HepG2 (cell line): ENCODE data around the gene C2CD4A. TPM values are rescaled to one million over a fixed set of nuclear protein-coding genes. Genes with fewer than 3 reads are reported as not detected.

Source experiments
- EEA1 ChIP-seq: sonication (generic); formaldehyde crosslinking; IDR thresholded peaks from 2 replicates; pipeline ENCODE4 v1.5.1; 2020; ENCODE audit warnings: mild to moderate bottlenecking, missing genetic modification reagents, borderline replicate concordance
- FOSL2 ChIP-seq: sonication (generic); formaldehyde crosslinking; IDR thresholded peaks from 2 replicates; pipeline ENCODE4 v1.4.0; 2020; ENCODE audit warnings: missing genetic modification reagents
- HMGXB3 ChIP-seq: sonication (generic); formaldehyde crosslinking; IDR thresholded peaks from 2 replicates; pipeline ENCODE4 v1.4.0; 2020; ENCODE audit warnings: missing genetic modification reagents, borderline replicate concordance
- HNRNPLL ChIP-seq: fragments of 200-400 bp; formaldehyde crosslinking; IDR thresholded peaks from 2 replicates; pipeline ENCODE4 v1.6.1; 2017; ENCODE audit warnings: mild to moderate bottlenecking, low read depth, low read length; ENCODE audit not compliant: poor library complexity, severe bottlenecking
- HOXA9 ChIP-seq: sonication (generic); formaldehyde crosslinking; IDR thresholded peaks from 2 replicates; pipeline ENCODE4 v1.8.1; 2022; ENCODE audit warnings: missing genetic modification reagents, mild to moderate bottlenecking, moderate library complexity, borderline replicate concordance
- KAT7 ChIP-seq: IDR thresholded peaks from 2 replicates; pipeline ENCODE4 v1.6.1; 2018; ENCODE audit warnings: borderline replicate concordance, missing compliant biosample characterization
- MXD3 ChIP-seq: IDR thresholded peaks from 2 replicates; pipeline ENCODE4 v1.6.1; 2016; ENCODE audit warnings: mild to moderate bottlenecking, missing biosample characterization, missing genetic modification reagents
- PHF20 ChIP-seq: sonication (generic); formaldehyde crosslinking; IDR thresholded peaks from 2 replicates; pipeline ENCODE4 v1.5.0; 2020; ENCODE audit warnings: mild to moderate bottlenecking, missing genetic modification reagents
- RERE ChIP-seq: IDR thresholded peaks from 2 replicates; pipeline ENCODE4 v1.6.1; 2016; ENCODE audit warnings: low read depth, missing genetic modification reagents, missing compliant biosample characterization
- RFX1 ChIP-seq: fragments of 450-650 bp; IDR thresholded peaks from 2 replicates; pipeline ENCODE4 v1.6.1; 2017
- SMYD3 ChIP-seq: sonication (generic); formaldehyde crosslinking; IDR thresholded peaks from 2 replicates; pipeline ENCODE4 v1.8.1; 2023; ENCODE audit warnings: mild to moderate bottlenecking, missing genetic modification reagents
- TBX2 ChIP-seq: sonication (generic); formaldehyde crosslinking; IDR thresholded peaks from 2 replicates; pipeline ENCODE4 v1.5.0; 2020; ENCODE audit warnings: missing genetic modification reagents, mild to moderate bottlenecking, borderline replicate concordance
- ZFP90 ChIP-seq: sonication (generic); formaldehyde crosslinking; IDR thresholded peaks from 2 replicates; pipeline ENCODE4 v1.8.0; 2022; ENCODE audit warnings: missing genetic modification reagents, mild to moderate bottlenecking, inconsistent platforms, borderline replicate concordance
- ZNF354B ChIP-seq: sonication (generic); formaldehyde crosslinking; IDR thresholded peaks from 2 replicates; pipeline ENCODE4 v1.8.0; 2022; ENCODE audit warnings: mild to moderate bottlenecking, missing genetic modification reagents
- ZNF430 ChIP-seq: sonication (generic); formaldehyde crosslinking; IDR thresholded peaks from 2 replicates; pipeline ENCODE4 v1.9.0; 2021; ENCODE audit warnings: mild to moderate bottlenecking, missing genetic modification reagents
- ZNF629 ChIP-seq: sonication (generic); formaldehyde crosslinking; conservative IDR thresholded peaks from 2 replicates; pipeline ENCODE4 v1.5.0; 2020; ENCODE audit warnings: missing genetic modification reagents
- polyA plus RNA-seq, 8 experiments: library from polyadenylated mRNA; depleted of rRNA in 3 of 8; stranded (reverse) in 7 of 8; unstranded in 1 of 8; fragments of >200 nt; fragmentation: Illumina TruSeq in 4 of 8; extraction: Trizol in 4 of 8; gene quantifications; 2 replicates each; pipeline versions ENCODE4 v1.2.1 to v1.2.3, GENCODE V29; 2011 to 2016; ENCODE audit warnings: low read depth in 4 of 8, missing spikeins in 1 of 8, mixed read lengths in 1 of 8; ENCODE audit not compliant: insufficient read depth in 1 of 8
- total RNA-seq, 5 experiments: library from RNA; depleted of rRNA; stranded (reverse); fragments of >200 nt; fragmentation: Illumina TruSeq; extraction: Trizol; gene quantifications; 2 replicates each; pipeline ENCODE4 v1.2.3, GENCODE V29; 2016; ENCODE audit warnings: low read depth in 1 of 5

C2CD4A gene
- total and polyA plus RNA-seq, 2 of the 13 experiments (the other 11 are each of a cell fraction or from before 2014, with no cell fraction given) = 0.20 TPM; not detected in 1

- peak; percentile 57; the same call in 1 of the 2 replicates for TF ChIP-seq RERE (CRISPR knock-in tag)
- TF ChIP-seq FOSL2 (CRISPR knock-in tag) = 0 out of 2 replicates have a peak, but pooled peaks have one; percentile 5
- TF ChIP-seq TBX2 (CRISPR knock-in tag) = peak; percentile 79
- TF ChIP-seq HNRNPLL = peak; percentile 81
- TF ChIP-seq HMGXB3 (CRISPR knock-in tag) = 0 out of 2 replicates have a peak, but pooled peaks have one; percentile 25
- peak; percentile 33 for TF ChIP-seq MXD3 (CRISPR knock-in tag)
- TF ChIP-seq PHF20 = peak; percentile 69
- TF ChIP-seq ZNF629 = no peak
- TF ChIP-seq HOXA9 = no peak
- TF ChIP-seq ZNF354B (CRISPR knock-in tag) = no peak
- peak; percentile 83; the same call in 1 of the 2 replicates for TF ChIP-seq ZFP90 (CRISPR knock-in tag)
- TF ChIP-seq ZNF430 = peak; percentile 32; the same call in 1 of the 2 replicates
- no peak for TF ChIP-seq EEA1
- no peak for TF ChIP-seq SMYD3 (CRISPR knock-in tag)
- TF ChIP-seq KAT7 = peak; percentile 65; the same call in 1 of the 2 replicates
- peak; percentile 75; the same call in 1 of the 2 replicates for TF ChIP-seq RFX1
These were observed 6.5 kb upstream of the C2CD4A start, which contains the start of gene VPS13C (continued) for GRCh38 chr15:62060113-62060895.
